Measurements from ENCODE around the gene FKBP3.

DNA sequence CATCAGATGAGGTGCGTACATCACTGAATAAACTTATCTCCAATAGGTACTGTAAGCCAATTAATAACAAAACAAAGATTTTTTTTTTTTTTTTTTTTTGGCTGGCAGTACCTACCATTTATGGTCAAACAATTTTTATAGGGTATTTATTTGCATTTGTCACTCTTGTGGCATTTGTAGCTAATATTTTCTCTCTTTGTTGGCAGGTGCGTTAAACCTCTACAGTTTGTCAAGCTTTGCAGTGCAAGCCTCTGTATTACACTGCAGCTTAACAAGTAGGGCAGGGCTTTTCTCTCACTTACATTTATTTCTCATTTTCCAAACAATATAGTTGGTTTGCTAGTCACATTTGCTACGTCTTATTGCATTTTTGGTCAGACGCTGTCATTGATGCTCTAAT, 38.1 kb downstream of the FKBP3 start:
- TF ChIP-seq EZH2phosphoT487 (IDR thresholded peaks at IDR 0.05; ENCODE audit: unreplicated experiment) (no peak), EZH2 (IDR thresholded peaks at IDR 0.05; ENCODE audit: low read depth, unreplicated experiment) (no peak), POLR2AphosphoS5 (IDR thresholded peaks at IDR 0.05; ENCODE audit: low read depth) (no peak)
- TF ChIP-seq, protein P1, sequence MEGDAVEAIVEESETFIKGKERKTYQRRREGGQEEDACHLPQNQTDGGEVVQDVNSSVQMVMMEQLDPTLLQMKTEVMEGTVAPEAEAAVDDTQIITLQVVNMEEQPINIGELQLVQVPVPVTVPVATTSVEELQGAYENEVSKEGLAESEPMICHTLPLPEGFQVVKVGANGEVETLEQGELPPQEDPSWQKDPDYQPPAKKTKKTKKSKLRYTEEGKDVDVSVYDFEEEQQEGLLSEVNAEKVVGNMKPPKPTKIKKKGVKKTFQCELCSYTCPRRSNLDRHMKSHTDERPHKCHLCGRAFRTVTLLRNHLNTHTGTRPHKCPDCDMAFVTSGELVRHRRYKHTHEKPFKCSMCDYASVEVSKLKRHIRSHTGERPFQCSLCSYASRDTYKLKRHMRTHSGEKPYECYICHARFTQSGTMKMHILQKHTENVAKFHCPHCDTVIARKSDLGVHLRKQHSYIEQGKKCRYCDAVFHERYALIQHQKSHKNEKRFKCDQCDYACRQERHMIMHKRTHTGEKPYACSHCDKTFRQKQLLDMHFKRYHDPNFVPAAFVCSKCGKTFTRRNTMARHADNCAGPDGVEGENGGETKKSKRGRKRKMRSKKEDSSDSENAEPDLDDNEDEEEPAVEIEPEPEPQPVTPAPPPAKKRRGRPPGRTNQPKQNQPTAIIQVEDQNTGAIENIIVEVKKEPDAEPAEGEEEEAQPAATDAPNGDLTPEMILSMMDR (conservative IDR thresholded peaks at IDR 0.05; ENCODE audit: low read depth in 2 of 2), result no peak
